NCI-H82 treated with DMSO at 0.1 percent for 48 hours (cell line): Measurements from ENCODE around the gene C14orf180.

Experiments used
- DNase-seq: peaks from one replicate; lab custom pipeline; 2025; ENCODE audit not compliant: unreplicated experiment; lab: John Stamatoyannopoulos, UW

Gene C14orf180

GRCh38 chr14:104560586-104560945, 19.0 kb upstream of the C14orf180 start:
- DNase-seq: no peak

GRCh38 chr14:104561124-104561557, 18.4 kb upstream of the C14orf180 start:
- DNase-seq: no peak

GRCh38 chr14:104561632-104562495, 17.7 kb upstream of the C14orf180 start:
- no peak for DNase-seq

- no peak for DNase-seq
Observed at GRCh38 chr14:104562606-104563005, 17.0 kb upstream of the C14orf180 start.

GRCh38 chr14:104563191-104563741, 16.3 kb upstream of the C14orf180 start:
- no peak for DNase-seq

GRCh38 chr14:104563742-104564615, 15.6 kb upstream of the C14orf180 start:
- peak; percentile 7 for DNase-seq

- no peak for DNase-seq
Observed at GRCh38 chr14:104564744-104565679, 14.6 kb upstream of the C14orf180 start.

GRCh38 chr14:104567141-104567956, 12.2 kb upstream of the C14orf180 start:
- no peak for DNase-seq

GRCh38 chr14:104567957-104568225, 11.7 kb upstream of the C14orf180 start:
- no peak for DNase-seq

- no peak for DNase-seq
Observed at GRCh38 chr14:104568620-104569019, 10.9 kb upstream of the C14orf180 start.

- no peak for DNase-seq
Observed at GRCh38 chr14:104569435-104569834, 10.1 kb upstream of the C14orf180 start.

GRCh38 chr14:104571246-104571645, 8.3 kb upstream of the C14orf180 start:
- no peak for DNase-seq

- no peak for DNase-seq
Observed at GRCh38 chr14:104572024-104572626, 7.4 kb upstream of the C14orf180 start.

GRCh38 chr14:104572668-104573067, 6.9 kb upstream of the C14orf180 start:
- no peak for DNase-seq

GRCh38 chr14:104573930-104574329, 5.6 kb upstream of the C14orf180 start:
- no peak for DNase-seq

GRCh38 chr14:104574536-104574935, 5.0 kb upstream of the C14orf180 start:
- DNase-seq: no peak

GRCh38 chr14:104574978-104575583, 4.5 kb upstream of the C14orf180 start:
- no peak for DNase-seq

- DNase-seq: no peak
Observed at GRCh38 chr14:104576232-104576969, 3.2 kb upstream of the C14orf180 start.

GRCh38 chr14:104576970-104577332, 2.6 kb upstream of the C14orf180 start:
- no peak for DNase-seq
